Transverse colon (tissue), 4 donors: ENCODE measurements around the gene SLC1A1.
"Not testable (repeated sequence)": the region's sequence is repeated elsewhere in the genome, so short reads cannot be mapped to it uniquely, and the experiment has no call there.

Source experiments
- CTCF ChIP-seq, 5 experiments: fragments of 200-600 bp in 3 of 5; fragments of 450-650 bp in 2 of 5; sonication (generic) in 3 of 5; IDR thresholded peaks; 1 replicate in 2 of 5; 2 replicates in 3 of 5; pipeline ENCODE4 v1.5.1; 2016 to 2017; ENCODE audit warnings: antibody characterized with exemption in 5 of 5, inconsistent platforms in 3 of 5, mild to moderate bottlenecking in 2 of 5, moderate library complexity in 1 of 5
- POLR2A ChIP-seq: fragments of 450-650 bp; IDR thresholded peaks from one replicate; pipeline ENCODE4 v1.6.1; 2016; ENCODE audit warnings: antibody characterized with exemption, mild to moderate bottlenecking, moderate library complexity
- POLR2AphosphoS5 ChIP-seq, 3 donors: sonication (generic); formaldehyde crosslinking; IDR thresholded peaks; one replicate each; pipeline ENCODE4 v1.6.1; 2016; ENCODE audit warnings: antibody characterized with exemption in 3 of 3

- not testable (repeated sequence) for TF ChIP-seq CTCF (IDR thresholded peaks at IDR 0.05); POLR2A; POLR2AphosphoS5 (IDR thresholded peaks at IDR 0.05)
These were observed 45.9 kb downstream of the SLC1A1 start for GRCh38 chr9:4536196-4536595.
